GM23338 (cell line): ENCODE data around the gene ZNF593OS. TPM values are rescaled to one million over a fixed set of nuclear protein-coding genes. Genes with fewer than 3 reads are reported as not detected.

Experiments used
- ATAC-seq: fragments of 200-7000 bp; cut with Tn5 transposase; 3 replicates; pipeline ENCODE4 v1.9.1; 2020
- DNase-seq: peaks from one replicate; pipeline ENCODE4 v3.0.0-alpha.2; 2015; ENCODE audit warnings: low spot score
- H2AFZ ChIP-seq: fragments of 200-600 bp; sonication (generic); 2 replicates; pipeline ENCODE4 v1.8.0; 2016; ENCODE audit warnings: antibody characterized with exemption, mild to moderate bottlenecking, moderate library complexity
- H3F3A ChIP-seq: fragments of 200-600 bp; sonication (generic); replicated peaks from 2 replicates; pipeline ENCODE4 v1.8.0; 2017; ENCODE audit warnings: antibody characterized with exemption, mixed run types, low read depth
- H3K27ac ChIP-seq: fragments of 200-600 bp; sonication (generic); 2 replicates; pipeline ENCODE4 v1.6.1; 2016; ENCODE audit warnings: low read depth
- H3K27me3 ChIP-seq: fragments of 200-600 bp; sonication (generic); 2 replicates; pipeline ENCODE4 v1.8.0; 2016; ENCODE audit warnings: mild to moderate bottlenecking, mixed run types, moderate library complexity; ENCODE audit not compliant: insufficient read depth
- H3K36me3 ChIP-seq: fragments of 200-600 bp; sonication (generic); 2 replicates; pipeline ENCODE4 v1.8.0; 2016; ENCODE audit warnings: mild to moderate bottlenecking; ENCODE audit not compliant: insufficient read depth
- H3K4me1 ChIP-seq: fragments of 200-600 bp; sonication (generic); 2 replicates; pipeline ENCODE4 v1.8.0; 2016; ENCODE audit warnings: mild to moderate bottlenecking, moderate library complexity; ENCODE audit not compliant: insufficient read depth
- H3K4me2 ChIP-seq: fragments of 200-600 bp; sonication (generic); 2 replicates; pipeline ENCODE4 v1.7.1; 2017; ENCODE audit warnings: mixed run types
- H3K4me3 ChIP-seq: fragments of 200-600 bp; sonication (generic); 2 replicates; pipeline ENCODE4 v1.6.1; 2016; ENCODE audit warnings: mixed run types
- H3K79me2 ChIP-seq: fragments of 200-600 bp; sonication (generic); replicated peaks from 2 replicates; pipeline ENCODE4 v1.8.0; 2017; ENCODE audit warnings: mild to moderate bottlenecking; ENCODE audit not compliant: insufficient read depth
- H3K9me2 ChIP-seq: fragments of 200-600 bp; sonication (generic); 2 replicates; pipeline ENCODE4 v1.8.0; 2017; ENCODE audit not compliant: insufficient read depth
- H4K20me1 ChIP-seq: fragments of 200-600 bp; sonication (generic); replicated peaks from 2 replicates; pipeline ENCODE4 v1.8.0; 2017; ENCODE audit warnings: mild to moderate bottlenecking; ENCODE audit not compliant: insufficient read depth
- H3K27ac Mint-ChIP-seq: 2 replicates; pipeline ENCODE4 v1.8.0; 2020; ENCODE audit warnings: inconsistent platforms, mild to moderate bottlenecking, moderate library complexity, mixed read lengths
- H3K27me3 Mint-ChIP-seq: 3 replicates; pipeline ENCODE4 v1.8.0; 2022; ENCODE audit warnings: low read depth, mild to moderate bottlenecking, moderate library complexity, mixed read lengths, inconsistent platforms; ENCODE audit not compliant: insufficient read depth, poor library complexity
- H3K36me3 Mint-ChIP-seq: 3 replicates; pipeline ENCODE4 v1.8.0; 2021; ENCODE audit warnings: low read depth, mild to moderate bottlenecking, inconsistent platforms, moderate library complexity, mixed read lengths
- H3K4me1 Mint-ChIP-seq: 3 replicates; pipeline ENCODE4 v1.8.0; 2020; ENCODE audit warnings: mild to moderate bottlenecking, inconsistent platforms, mixed read lengths
- H3K4me3 Mint-ChIP-seq: 3 replicates; pipeline ENCODE4 v1.8.0; 2021; ENCODE audit warnings: moderate library complexity, mild to moderate bottlenecking, inconsistent platforms, mixed read lengths
- H3K9me3 Mint-ChIP-seq: 3 replicates; pipeline ENCODE4 v1.8.0; 2020; ENCODE audit warnings: moderate library complexity, mild to moderate bottlenecking, inconsistent platforms, mixed read lengths
- CREB1 ChIP-seq: fragments of 250-450 bp; sonication (Bioruptor Pico); IDR thresholded peaks from 2 replicates; pipeline ENCODE4 v1.5.0; 2020; ENCODE audit warnings: low read depth, mild to moderate bottlenecking, moderate library complexity
- CTCF ChIP-seq, 2 experiments: fragments of 200-600 bp in 1 of 2; sonication (generic) in 1 of 2; conservative IDR thresholded peaks; 2 replicates each; pipeline versions ENCODE4 v1.5.1 to v1.6.1; 2016 to 2017; ENCODE audit warnings: antibody characterized with exemption in 2 of 2, low read depth in 2 of 2, mild to moderate bottlenecking in 2 of 2, moderate library complexity in 1 of 2
- ETS1 ChIP-seq: IDR thresholded peaks from 2 replicates; pipeline ENCODE4 v1.6.1; 2016; ENCODE audit warnings: antibody characterized with exemption
- EZH2 ChIP-seq: fragments of 200-600 bp; sonication (generic); IDR thresholded peaks from one replicate; pipeline ENCODE4 v1.8.0; 2017; ENCODE audit warnings: antibody characterized with exemption, mild to moderate bottlenecking, low read depth; ENCODE audit not compliant: unreplicated experiment
- JUNB ChIP-seq: IDR thresholded peaks from one replicate; pipeline ENCODE4 v1.6.1; 2016; ENCODE audit warnings: antibody characterized with exemption; ENCODE audit not compliant: unreplicated experiment
- NANOG ChIP-seq: IDR thresholded peaks from 2 replicates; pipeline ENCODE4 v1.6.1; 2016; ENCODE audit warnings: antibody characterized with exemption, borderline replicate concordance
- POLR2AphosphoS5 ChIP-seq: IDR thresholded peaks from 2 replicates; pipeline ENCODE4 v1.6.1; 2016; ENCODE audit warnings: antibody characterized with exemption, low read depth
- STAT1 ChIP-seq: IDR thresholded peaks from one replicate; pipeline ENCODE4 v1.6.1; 2016; ENCODE audit warnings: antibody characterized with exemption; ENCODE audit not compliant: unreplicated experiment
- ZNF114 ChIP-seq: fragments of 250-450 bp; sonication (Bioruptor Pico); IDR thresholded peaks from 2 replicates; pipeline ENCODE4 v1.5.0; 2020; ENCODE audit warnings: mild to moderate bottlenecking, moderate library complexity
- ZNF331 ChIP-seq: fragments of 250-450 bp; sonication (Bioruptor Pico); IDR thresholded peaks from 2 replicates; pipeline ENCODE4 v1.5.0; 2020; ENCODE audit warnings: low read depth, mild to moderate bottlenecking, moderate library complexity
- ZNF462 ChIP-seq: fragments of 250-450 bp; sonication (Bioruptor Pico); IDR thresholded peaks from 2 replicates; pipeline ENCODE4 v1.5.0; 2020; ENCODE audit warnings: mild to moderate bottlenecking, moderate library complexity
- polyA plus RNA-seq: library from polyadenylated mRNA; unstranded; fragments of >200 nt; fragmentation: Nextera tagmentation; extraction: Ambion mirVana; gene quantifications from 2 replicates; pipeline ENCODE4 v1.2.1, GENCODE V29; 2016
- total RNA-seq: library from RNA; depleted of rRNA; stranded (reverse); fragments of >200 nt; shearing (Covaris generic); gene quantifications from 2 replicates; pipeline ENCODE4 v1.2.3, GENCODE V29; 2014

The ZNF593OS gene
- total and polyA plus RNA-seq, 2 experiments from 2014 or later, result 1.1 TPM; not detected in 1

GRCh38 chr1:26182383-26182696, 10.7 kb upstream of the ZNF593OS start:
- no peak overlapping the region for H3K27ac ChIP-seq
- no peaks in the 10 kb centered on the region for H3K36me3 ChIP-seq
- ATAC-seq (no peak), DNase-seq (no peak)
- Mint-ChIP-seq H3K9me3 (no peaks in the 10 kb centered on the region), H3K27me3 (peaks cover 8% of the 10 kb centered on the region), H3K36me3 (peaks cover 10% of the 10 kb centered on the region), H3K4me1 (peaks cover 9% of the 10 kb centered on the region; the same call in 2 of the 3 replicates), H3K4me3 (no peak overlapping the region), H3K27ac (no peak overlapping the region)
- no peaks in the 10 kb centered on the region for H4K20me1 ChIP-seq
- H3K4me2 ChIP-seq, result no peak overlapping the region
- TF ChIP-seq ZNF331, result no peak
- no peak for TF ChIP-seq CTCF (conservative IDR thresholded peaks at IDR 0.05; ENCODE audit: low read depth in 2 of 2)
- no peak for TF ChIP-seq JUNB
- TF ChIP-seq STAT1, result no peak
- no peak for TF ChIP-seq ZNF462 (CRISPR knock-in tag)
- no peak for TF ChIP-seq NANOG
- TF ChIP-seq ZNF114, result no peak
- no peak for TF ChIP-seq CREB1 (CRISPR knock-in tag)
- TF ChIP-seq EZH2, result no peak
- TF ChIP-seq POLR2AphosphoS5, result no peak
- TF ChIP-seq ETS1, result no peak
- no peak overlapping the region for H3K4me3 ChIP-seq
- H3K79me2 ChIP-seq, result no peaks in the 10 kb centered on the region
- no peaks in the 10 kb centered on the region for H3K4me1 ChIP-seq
- no peaks in the 10 kb centered on the region for H3K9me2 ChIP-seq
- H3K27me3 ChIP-seq, result no peaks in the 10 kb centered on the region
- H3F3A ChIP-seq, result no peaks in the 10 kb centered on the region
- no peak overlapping the region for H2AFZ ChIP-seq
